GM12892 (cell line): Measurements from ENCODE around the gene HOXB5.

Experiments
- POLR2A ChIP-seq: IDR thresholded peaks from 2 replicates; pipeline ENCODE4 v1.6.1; 2011; ENCODE audit warnings: low read depth, low read length, control low read depth
- POLR2AphosphoS5 ChIP-seq: IDR thresholded peaks from 2 replicates; pipeline ENCODE4 v1.6.1; 2011; ENCODE audit warnings: low read depth, low read length, control low read depth
- TAF1 ChIP-seq: IDR thresholded peaks from 2 replicates; pipeline ENCODE4 v1.6.1; 2011; ENCODE audit warnings: low read depth, mild to moderate bottlenecking, control low read depth, low read length, borderline replicate concordance

DNA sequence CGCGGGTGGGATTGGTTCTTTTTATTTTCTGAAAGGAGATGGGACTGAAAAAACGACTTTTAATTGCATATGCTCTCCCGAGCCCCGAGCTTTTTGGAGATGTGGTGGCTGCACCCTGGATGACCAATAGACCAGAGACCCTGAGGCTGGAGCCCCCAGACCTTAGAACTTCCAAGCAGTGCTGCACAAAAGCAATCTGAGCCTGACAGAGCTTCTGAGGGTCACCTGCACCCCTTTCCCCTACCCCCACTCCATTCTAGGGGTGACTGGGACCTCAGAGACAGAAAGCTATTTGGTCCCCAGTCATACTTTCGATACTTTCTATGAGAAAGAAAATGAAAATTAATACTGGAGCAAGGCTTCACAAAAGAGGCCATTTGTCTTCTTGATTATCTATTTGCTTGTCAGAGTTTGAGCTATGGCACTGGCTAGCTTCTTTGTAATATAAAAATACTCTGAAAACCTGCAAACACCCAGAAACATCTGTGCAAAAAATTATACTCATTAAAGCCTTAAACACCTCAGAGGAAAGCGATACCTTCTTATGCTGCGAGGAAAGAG, 19.0 kb downstream of the HOXB5 start:
- TF ChIP-seq POLR2AphosphoS5 (no peak), POLR2A (no peak), TAF1 (no peak)
